Measurements from ENCODE around the gene CDH23. TPM values are rescaled to one million over a fixed set of nuclear protein-coding genes. Genes with fewer than 3 reads are reported as not detected.

The CDH23 gene
- polyA plus RNA-seq, 2 of the 4 experiments (the other 2 are of a cell fraction) = 1.1 to 2.3 TPM

DNA sequence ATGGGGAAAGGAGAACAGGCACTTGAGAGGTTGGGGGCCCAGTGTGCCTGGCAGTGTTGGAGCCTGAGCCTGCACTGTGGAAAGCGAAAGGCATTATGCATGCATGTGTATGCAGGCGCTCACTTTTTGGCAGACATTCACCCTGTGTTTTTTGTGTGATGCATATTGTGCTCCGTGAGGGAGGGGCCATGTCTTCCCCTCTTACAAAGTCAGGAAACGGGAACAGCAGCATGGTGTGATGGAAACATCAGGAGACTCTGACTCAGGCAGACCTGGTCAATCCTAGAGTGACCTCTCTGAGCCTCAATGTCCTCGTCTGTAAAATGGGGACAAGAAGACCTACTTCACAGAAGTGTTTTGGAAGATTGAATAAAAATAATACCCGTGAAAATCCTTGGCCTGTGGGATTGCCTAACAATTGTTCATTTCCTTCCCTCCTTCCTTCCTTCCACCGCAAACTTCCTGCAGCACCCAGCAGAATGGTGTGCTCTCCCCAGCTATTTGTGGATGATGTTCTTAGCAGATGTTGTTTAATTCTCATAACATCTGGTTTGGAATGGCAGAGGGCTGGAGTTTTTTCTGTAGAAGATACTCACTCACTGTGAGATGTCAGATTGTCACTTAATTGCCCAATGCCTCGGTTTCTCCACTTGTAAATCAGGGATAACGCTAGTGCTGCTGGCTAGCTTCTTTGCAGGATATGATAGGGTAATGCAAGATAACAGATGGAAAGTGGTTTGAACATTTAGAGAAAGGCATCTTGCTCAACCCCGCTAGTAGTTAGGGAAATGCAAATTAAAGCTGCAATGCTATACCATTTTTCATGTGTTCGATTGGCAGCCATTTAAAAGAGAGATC lies 39.8 kb downstream of the CDH23 start:
- no peak for FAIRE-seq
- Histone ChIP-seq H3K9me3 (no peaks in the 10 kb centered on the region), H3K27ac (no peak overlapping the region), H3K4me1 (peaks cover 3% of the 10 kb centered on the region; the same call in 1 of the 3 replicates), H3K4me2 (no peak overlapping the region), H3K4me3 (no peak overlapping the region)
- ChIA-PET CTCF (interaction anchor here (1.5 kb wide), 1 partner anchor 112 kb away, joined by 3 read pairs; no protein-coding TSS in a partner anchor), POLR2A (no interaction called here)
- DNase-seq (ENCODE audit: low read depth in 1 of 2, low spot score in 1 of 2) = no peak
- TF ChIP-seq TP53 (CRISPR knock-in tag; IDR thresholded peaks at IDR 0.05) = no peak
- TF ChIP-seq, protein P1, sequence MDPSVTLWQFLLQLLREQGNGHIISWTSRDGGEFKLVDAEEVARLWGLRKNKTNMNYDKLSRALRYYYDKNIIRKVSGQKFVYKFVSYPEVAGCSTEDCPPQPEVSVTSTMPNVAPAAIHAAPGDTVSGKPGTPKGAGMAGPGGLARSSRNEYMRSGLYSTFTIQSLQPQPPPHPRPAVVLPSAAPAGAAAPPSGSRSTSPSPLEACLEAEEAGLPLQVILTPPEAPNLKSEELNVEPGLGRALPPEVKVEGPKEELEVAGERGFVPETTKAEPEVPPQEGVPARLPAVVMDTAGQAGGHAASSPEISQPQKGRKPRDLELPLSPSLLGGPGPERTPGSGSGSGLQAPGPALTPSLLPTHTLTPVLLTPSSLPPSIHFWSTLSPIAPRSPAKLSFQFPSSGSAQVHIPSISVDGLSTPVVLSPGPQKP (IDR thresholded peaks at IDR 0.05; ENCODE audit: low read depth, low read length) = no peak
- TF ChIP-seq CBX2 (IDR thresholded peaks at IDR 0.05; ENCODE audit: borderline replicate concordance, low read depth) = no peak
- TF ChIP-seq SMC3 (IDR thresholded peaks at IDR 0.05) = no peak
- TF ChIP-seq, protein P2, sequence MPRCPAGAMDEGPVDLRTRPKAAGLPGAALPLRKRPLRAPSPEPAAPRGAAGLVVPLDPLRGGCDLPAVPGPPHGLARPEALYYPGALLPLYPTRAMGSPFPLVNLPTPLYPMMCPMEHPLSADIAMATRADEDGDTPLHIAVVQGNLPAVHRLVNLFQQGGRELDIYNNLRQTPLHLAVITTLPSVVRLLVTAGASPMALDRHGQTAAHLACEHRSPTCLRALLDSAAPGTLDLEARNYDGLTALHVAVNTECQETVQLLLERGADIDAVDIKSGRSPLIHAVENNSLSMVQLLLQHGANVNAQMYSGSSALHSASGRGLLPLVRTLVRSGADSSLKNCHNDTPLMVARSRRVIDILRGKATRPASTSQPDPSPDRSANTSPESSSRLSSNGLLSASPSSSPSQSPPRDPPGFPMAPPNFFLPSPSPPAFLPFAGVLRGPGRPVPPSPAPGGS (IDR thresholded peaks at IDR 0.05) = no peak
- TF ChIP-seq, protein P3, sequence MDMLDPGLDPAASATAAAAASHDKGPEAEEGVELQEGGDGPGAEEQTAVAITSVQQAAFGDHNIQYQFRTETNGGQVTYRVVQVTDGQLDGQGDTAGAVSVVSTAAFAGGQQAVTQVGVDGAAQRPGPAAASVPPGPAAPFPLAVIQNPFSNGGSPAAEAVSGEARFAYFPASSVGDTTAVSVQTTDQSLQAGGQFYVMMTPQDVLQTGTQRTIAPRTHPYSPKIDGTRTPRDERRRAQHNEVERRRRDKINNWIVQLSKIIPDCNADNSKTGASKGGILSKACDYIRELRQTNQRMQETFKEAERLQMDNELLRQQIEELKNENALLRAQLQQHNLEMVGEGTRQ (IDR thresholded peaks at IDR 0.05) = no peak
- TF ChIP-seq HOXA7 (CRISPR knock-in tag; IDR thresholded peaks at IDR 0.05) = no peak
- no peak for TF ChIP-seq CHD2 (IDR thresholded peaks at IDR 0.05; ENCODE audit: low read length, partially characterized antibody)
- no peak for TF ChIP-seq BHLHE40 (IDR thresholded peaks at IDR 0.05; ENCODE audit: low read depth, low read length)
- TF ChIP-seq RAD21 (conservative IDR thresholded peaks at IDR 0.05 in 1 of 2, IDR thresholded peaks at IDR 0.05 in 1 of 2) = no peak
- ATAC-seq = no peak
- WGBS (ENCODE audit: missing lambda C conversion rate) = 56% methylated on average over 11 of the region's 11 CpGs

DNA sequence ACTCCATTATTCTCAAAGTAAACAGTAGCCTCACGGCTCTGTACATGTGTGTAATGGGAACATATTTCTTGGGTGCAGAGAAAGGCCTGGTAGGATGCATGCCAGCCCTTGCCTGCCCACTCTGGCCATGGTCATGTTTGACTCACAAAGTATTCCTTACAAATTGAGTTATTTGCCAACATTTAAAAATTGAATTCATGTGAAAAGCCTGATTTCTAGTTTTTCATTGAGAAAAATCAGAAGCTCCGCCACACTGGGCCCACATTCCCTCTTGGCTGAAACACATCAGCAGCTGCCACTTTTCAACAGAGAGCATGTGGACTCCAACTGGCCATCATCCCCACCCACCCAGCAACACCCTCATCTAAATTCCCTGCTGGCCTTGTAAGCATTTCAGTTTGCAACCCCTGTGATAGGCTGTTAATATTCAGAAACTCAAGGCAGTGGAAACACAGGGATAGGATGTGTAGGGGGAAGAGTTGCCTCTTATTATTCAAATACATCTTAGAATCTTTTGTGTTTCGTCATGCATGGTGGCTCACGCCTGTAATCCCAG lies 40.9 kb downstream of the CDH23 start:
- 82% methylated on average over 4 of the region's 4 CpGs for WGBS (ENCODE audit: missing lambda C conversion rate)
- no peak overlapping the region for H3K4me3 ChIP-seq
- peaks cover 3% of the 10 kb centered on the region; the same call in 1 of the 3 replicates for H3K4me1 ChIP-seq
- ATAC-seq (no peak), FAIRE-seq (no peak), DNase-seq (ENCODE audit: low read depth in 1 of 2, low spot score in 1 of 2) (no peak)
- no peak for TF ChIP-seq BHLHE40 (IDR thresholded peaks at IDR 0.05; ENCODE audit: low read depth, low read length)
- no peak for TF ChIP-seq CEBPB (IDR thresholded peaks at IDR 0.05)
- no peak for TF ChIP-seq ZFP36 (IDR thresholded peaks at IDR 0.05; ENCODE audit: borderline replicate concordance, partially characterized antibody)
- TF ChIP-seq, protein P1 (IDR thresholded peaks at IDR 0.05; ENCODE audit: low read depth, low read length) = no peak
- TF ChIP-seq CHD2 (IDR thresholded peaks at IDR 0.05; ENCODE audit: low read length, partially characterized antibody) = no peak
- ChIA-PET POLR2A (interaction anchor here (0.7 kb wide), 1 partner anchor 69 kb away, joined by 5 read pairs; no protein-coding TSS in a partner anchor), CTCF (interaction anchor here (1.5 kb wide), 1 partner anchor 111 kb away, joined by 3 read pairs; no protein-coding TSS in a partner anchor)
- no peaks in the 10 kb centered on the region for H3K9me3 ChIP-seq
- H3K4me2 ChIP-seq = no peak overlapping the region
- no peak overlapping the region for H3K27ac ChIP-seq

DNA sequence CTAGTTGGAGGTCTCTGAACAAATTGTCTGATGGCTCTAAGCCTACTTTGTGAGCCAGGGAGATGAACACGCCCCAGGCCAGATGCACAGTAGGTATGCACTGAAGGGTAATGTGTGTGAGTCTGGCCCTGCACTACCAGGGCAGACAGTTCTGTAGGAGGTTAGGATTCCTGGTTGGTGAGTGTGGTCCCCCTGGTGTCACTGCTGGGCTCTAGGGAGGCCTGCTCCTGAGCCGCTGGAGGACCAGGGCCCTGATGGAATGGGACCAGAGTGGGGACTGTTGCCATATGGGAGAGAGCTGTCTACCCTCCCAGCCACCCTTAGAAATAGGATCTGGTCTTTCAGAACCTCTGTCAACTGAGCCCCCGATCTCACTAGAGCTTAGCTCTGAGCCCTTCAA lies 42.0 kb downstream of the CDH23 start:
- TF ChIP-seq ESRRA (IDR thresholded peaks at IDR 0.05; ENCODE audit: borderline replicate concordance, low read length) (no peak), SMC3 (IDR thresholded peaks at IDR 0.05) (no peak), HOXB5 (CRISPR knock-in tag; IDR thresholded peaks at IDR 0.05) (no peak), JUNB (IDR thresholded peaks at IDR 0.05) (no peak), NFE2L2 (conservative IDR thresholded peaks at IDR 0.05; ENCODE audit: low read length) (no peak), GATA3 (IDR thresholded peaks at IDR 0.05; ENCODE audit: borderline replicate concordance) (no peak), CEBPB (IDR thresholded peaks at IDR 0.05) (no peak), HOXB13 (CRISPR knock-in tag; IDR thresholded peaks at IDR 0.05; ENCODE audit: low read depth) (no peak), HOXA7 (CRISPR knock-in tag; IDR thresholded peaks at IDR 0.05) (no peak), TP53 (CRISPR knock-in tag; IDR thresholded peaks at IDR 0.05) (no peak), FOSL2 (IDR thresholded peaks at IDR 0.05) (no peak), FOSL2 (CRISPR knock-in tag; IDR thresholded peaks at IDR 0.05) (no peak), BHLHE40 (IDR thresholded peaks at IDR 0.05; ENCODE audit: low read depth, low read length) (no peak)
- TF ChIP-seq, protein P4, sequence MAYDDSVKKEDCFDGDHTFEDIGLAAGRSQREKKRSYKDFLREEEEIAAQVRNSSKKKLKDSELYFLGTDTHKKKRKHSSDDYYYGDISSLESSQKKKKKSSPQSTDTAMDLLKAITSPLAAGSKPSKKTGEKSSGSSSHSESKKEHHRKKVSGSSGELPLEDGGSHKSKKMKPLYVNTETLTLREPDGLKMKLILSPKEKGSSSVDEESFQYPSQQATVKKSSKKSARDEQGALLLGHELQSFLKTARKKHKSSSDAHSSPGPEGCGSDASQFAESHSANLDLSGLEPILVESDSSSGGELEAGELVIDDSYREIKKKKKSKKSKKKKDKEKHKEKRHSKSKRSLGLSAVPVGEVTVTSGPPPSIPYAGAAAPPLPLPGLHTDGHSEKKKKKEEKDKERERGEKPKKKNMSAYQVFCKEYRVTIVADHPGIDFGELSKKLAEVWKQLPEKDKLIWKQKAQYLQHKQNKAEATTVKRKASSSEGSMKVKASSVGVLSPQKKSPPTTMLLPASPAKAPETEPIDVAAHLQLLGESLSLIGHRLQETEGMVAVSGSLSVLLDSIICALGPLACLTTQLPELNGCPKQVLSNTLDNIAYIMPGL (CRISPR knock-in tag; IDR thresholded peaks at IDR 0.05; ENCODE audit: borderline replicate concordance) = no peak
- TF ChIP-seq, protein P5, sequence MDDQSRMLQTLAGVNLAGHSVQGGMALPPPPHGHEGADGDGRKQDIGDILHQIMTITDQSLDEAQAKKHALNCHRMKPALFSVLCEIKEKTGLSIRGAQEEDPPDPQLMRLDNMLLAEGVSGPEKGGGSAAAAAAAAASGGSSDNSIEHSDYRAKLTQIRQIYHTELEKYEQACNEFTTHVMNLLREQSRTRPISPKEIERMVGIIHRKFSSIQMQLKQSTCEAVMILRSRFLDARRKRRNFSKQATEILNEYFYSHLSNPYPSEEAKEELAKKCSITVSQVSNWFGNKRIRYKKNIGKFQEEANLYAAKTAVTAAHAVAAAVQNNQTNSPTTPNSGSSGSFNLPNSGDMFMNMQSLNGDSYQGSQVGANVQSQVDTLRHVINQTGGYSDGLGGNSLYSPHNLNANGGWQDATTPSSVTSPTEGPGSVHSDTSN (IDR thresholded peaks at IDR 0.05) = no peak
- no peak overlapping the region for H3K4me3 ChIP-seq
- WGBS (ENCODE audit: missing lambda C conversion rate) = 90% methylated on average over 2 of the region's 3 CpGs
- no peak for ATAC-seq
- ChIA-PET POLR2A (no interaction called here), CTCF (interaction anchor here (2.1 kb wide), 1 partner anchor 131 kb away, joined by 9 read pairs; no protein-coding TSS in a partner anchor)
- H3K4me1 ChIP-seq = peaks cover 3% of the 10 kb centered on the region; the same call in 1 of the 3 replicates
- no peaks in the 10 kb centered on the region for H3K9me3 ChIP-seq
- no peak overlapping the region for H3K4me2 ChIP-seq
- H3K27ac ChIP-seq = no peak overlapping the region
- no peak for DNase-seq (ENCODE audit: low read depth in 1 of 2, low spot score in 1 of 2)
- no peak for FAIRE-seq

All from A549 (cell line).